HCT116 (cell line): ENCODE data around the gene GSK3A. TPM values are rescaled to one million over a fixed set of nuclear protein-coding genes. Genes with fewer than 3 reads are reported as not detected.
A peak's percentile ranks its signal among the peaks of the same experiment; 100 is the strongest.

Source experiments
- ATAC-seq: fragments of 200-7000 bp; cut with Tn5 transposase; 2 replicates; pipeline ENCODE4 v1.9.1; 2020; ENCODE audit warnings: mild to moderate bottlenecking, moderate library complexity
- BruUV-seq: library from RNA; stranded (reverse); fragments of 400-500 nt; replicated peaks from 2 replicates; lab custom pipeline; 2021; lab: Mats Ljungman, UMichigan
- CTCF ChIA-PET: fragments of 300-600 bp; sonication (Branson Sonifier 250); formaldehyde crosslinking; loops from one replicate; lab custom pipeline; 2021; ENCODE audit warnings: antibody characterized with exemption; lab: Charles Lee
- POLR2A ChIA-PET: fragments of 300-600, 350-600 bp; sonication (Branson Sonifier 250); formaldehyde crosslinking; loops from one replicate; lab custom pipeline; 2021; ENCODE audit warnings: antibody characterized with exemption; lab: Charles Lee
- RAD21 ChIA-PET, 2 experiments: fragments of 300-600 bp; sonication (Branson Sonifier 250); formaldehyde crosslinking; loops; one replicate each; lab custom pipeline; 2023; ENCODE audit warnings: low total read pairs in 2 of 2; ENCODE audit not compliant: uncharacterized antibody in 2 of 2, unreplicated experiment in 2 of 2, low non-redundant PET in 1 of 2; lab: Charles Lee
- DNase-seq: peaks from one replicate; pipeline ENCODE4 v3.0.0-alpha.2; 2010; ENCODE audit warnings: low read depth, low spot score
- H2AFZ ChIP-seq: fragments of 200-600 bp; shearing (Covaris generic), sonication (generic); 2 replicates; pipeline ENCODE4 v1.6.1; 2017; ENCODE audit warnings: low read depth, mixed run types, mixed read lengths, antibody characterized with exemption, low read length; ENCODE audit not compliant: poor library complexity, severe bottlenecking
- H3K27ac ChIP-seq: 2 replicates; pipeline ENCODE4 v1.5.1; 2012; ENCODE audit warnings: low read depth, low read length
- H3K27me3 ChIP-seq: fragments of 200-600 bp; sonication (generic); 2 replicates; pipeline ENCODE4 v1.6.1; 2016; ENCODE audit warnings: mixed run types, low read length, mixed read lengths; ENCODE audit not compliant: insufficient read depth
- H3K36me3 ChIP-seq, 2 experiments: fragments of 200-500 bp in 1 of 2; fragments of 200-600 bp in 1 of 2; sonication (Bioruptor generic) in 1 of 2; sonication (generic) in 1 of 2; 2 replicates each; pipeline versions ENCODE4 v1.5.1 to v1.6.1; 2014 to 2016; ENCODE audit warnings: low read length in 2 of 2, inconsistent platforms in 1 of 2, mixed read lengths in 1 of 2, mixed run types in 1 of 2; ENCODE audit not compliant: insufficient read depth in 2 of 2, control insufficient read depth in 1 of 2
- H3K4me1 ChIP-seq, 2 experiments: fragments of 200-600 bp in 1 of 2; sonication (generic) in 1 of 2; 2 replicates each; pipeline versions ENCODE4 v1.5.1 to v1.6.1; 2012 to 2017; ENCODE audit warnings: low read length in 2 of 2, inconsistent platforms in 1 of 2, mild to moderate bottlenecking in 1 of 2, mixed read lengths in 1 of 2, mixed run types in 1 of 2, moderate library complexity in 1 of 2; ENCODE audit not compliant: insufficient read depth in 2 of 2, control insufficient read depth in 1 of 2
- H3K4me2 ChIP-seq: fragments of 200-600 bp; sonication (generic); 2 replicates; pipeline ENCODE4 v1.6.1; 2017; ENCODE audit warnings: mixed run types, low read length, mixed read lengths
- H3K4me3 ChIP-seq, 2 experiments: fragments of 200-600 bp in 1 of 2; sonication (generic) in 1 of 2; replicated peaks in 1 of 2; 2 replicates each; pipeline ENCODE4 v1.5.1; 2011 to 2016; ENCODE audit warnings: low read length in 2 of 2, control low read depth in 1 of 2, low read depth in 1 of 2, mild to moderate bottlenecking in 1 of 2, mixed read lengths in 1 of 2, mixed run types in 1 of 2
- H3K79me2 ChIP-seq: fragments of 200-600 bp; sonication (generic); 2 replicates; pipeline ENCODE4 v1.6.1; 2017; ENCODE audit warnings: mild to moderate bottlenecking, mixed run types, low read length, moderate library complexity, mixed read lengths; ENCODE audit not compliant: insufficient read depth
- H3K9ac ChIP-seq: fragments of 200-600 bp; sonication (generic); 2 replicates; pipeline ENCODE4 v1.6.1; 2016; ENCODE audit warnings: low read length, mixed read lengths
- H3K9me2 ChIP-seq: fragments of 200-600 bp; sonication (generic), shearing (Covaris generic); 2 replicates; pipeline ENCODE4 v1.6.1; 2017; ENCODE audit warnings: mixed run types, mild to moderate bottlenecking, moderate library complexity; ENCODE audit not compliant: insufficient read depth
- H3K9me3 ChIP-seq, 2 experiments: fragments of 200-500 bp in 1 of 2; fragments of 200-600 bp in 1 of 2; sonication (Bioruptor generic) in 1 of 2; sonication (generic) in 1 of 2; 2 replicates each; pipeline ENCODE4 v1.6.1; 2014 to 2017; ENCODE audit warnings: low read length in 2 of 2, mixed read lengths in 2 of 2, inconsistent platforms in 1 of 2, low read depth in 1 of 2, mild to moderate bottlenecking in 1 of 2, mixed run types in 1 of 2, moderate library complexity in 1 of 2; ENCODE audit not compliant: control insufficient read depth in 1 of 2, insufficient read depth in 1 of 2
- H4K20me1 ChIP-seq: fragments of 200-600 bp; sonication (generic), shearing (Covaris generic); 2 replicates; pipeline ENCODE4 v1.6.1; 2017; ENCODE audit warnings: mixed run types, mild to moderate bottlenecking, moderate library complexity; ENCODE audit not compliant: insufficient read depth
- ATF3 ChIP-seq: IDR thresholded peaks from 2 replicates; pipeline ENCODE4 v1.6.1; 2012
- CBX3 ChIP-seq: IDR thresholded peaks from 2 replicates; pipeline ENCODE4 v1.6.1; 2012; ENCODE audit warnings: low read depth
- JUND ChIP-seq: IDR thresholded peaks from 2 replicates; pipeline ENCODE4 v1.6.1; 2012
- POLR2AphosphoS5 ChIP-seq: IDR thresholded peaks from 2 replicates; pipeline ENCODE4 v1.6.1; 2011; ENCODE audit warnings: mild to moderate bottlenecking, low read depth, low read length, moderate library complexity
- RAD21 ChIP-seq: IDR thresholded peaks from 2 replicates; pipeline ENCODE4 v1.6.1; 2012; ENCODE audit warnings: low read depth, mild to moderate bottlenecking
- SRF ChIP-seq: IDR thresholded peaks from 2 replicates; pipeline ENCODE4 v1.6.1; 2012; ENCODE audit warnings: low read depth
- TCF7L2 ChIP-seq: IDR thresholded peaks from 2 replicates; pipeline ENCODE4 v1.7.0; 2011; ENCODE audit warnings: borderline replicate concordance, inconsistent platforms; ENCODE audit not compliant: insufficient read depth, insufficient read length; ENCODE audit errors: extremely low read depth
- ZBTB33 ChIP-seq: IDR thresholded peaks from 2 replicates; pipeline ENCODE4 v1.6.1; 2011; ENCODE audit warnings: mild to moderate bottlenecking, low read length, moderate library complexity; ENCODE audit not compliant: insufficient replicate concordance; ENCODE audit errors: extremely low read depth
- ZFX ChIP-seq: fragments of 450-650 bp; IDR thresholded peaks from 2 replicates; pipeline ENCODE4 v1.6.1; 2017
- intact Hi-C: fragments of 100-400 bp; cut with micrococcal nuclease; formaldehyde crosslinking; loops from 2 replicates; pipeline ENCODE4 v1.10.0; 2022
- total RNA-seq: library from RNA; stranded (reverse); gene quantifications from one replicate; pipeline ENCODE4 v1.2.1, GENCODE V29; 2021; ENCODE audit not compliant: unreplicated experiment
- TF ChIP-seq, protein P1 (sequence below), 3 experiments: fragments of 200-600 bp in 1 of 3; sonication (generic) in 1 of 3; IDR thresholded peaks in 2 of 3; conservative IDR thresholded peaks in 1 of 3; 2 replicates each; pipeline ENCODE4 v1.5.1; 2012 to 2017; ENCODE audit warnings: low read depth in 2 of 3, low read length in 2 of 3, antibody characterized with exemption in 1 of 3, borderline replicate concordance in 1 of 3, control low read depth in 1 of 3, mild to moderate bottlenecking in 1 of 3, mixed read lengths in 1 of 3, mixed run types in 1 of 3, moderate library complexity in 1 of 3; ENCODE audit not compliant: insufficient read depth in 1 of 3
- TF ChIP-seq, protein P2 (sequence below): IDR thresholded peaks from 2 replicates; pipeline ENCODE4 v1.6.1; 2012; ENCODE audit warnings: low read depth

The GSK3A gene
- total RNA-seq, 1 experiment from 2014 or later = 57.2 TPM

DNA sequence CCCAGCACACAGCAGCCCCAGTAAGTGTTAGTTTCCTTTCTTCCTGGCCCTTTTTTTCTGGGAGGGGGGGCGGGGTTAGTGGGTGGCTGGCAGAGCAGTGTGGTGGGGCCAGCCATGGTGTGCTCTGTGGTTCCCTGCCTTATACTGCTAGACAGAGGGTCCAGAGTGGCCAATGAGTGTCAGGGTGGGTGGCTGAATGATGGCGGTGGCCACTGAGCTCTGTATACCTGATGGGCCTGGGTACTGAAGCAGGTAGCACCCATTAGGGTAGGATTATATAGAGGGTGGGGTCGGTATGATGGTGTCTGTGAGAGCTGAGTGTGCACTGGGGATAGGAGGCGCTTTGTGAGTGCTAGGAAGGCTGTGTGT is 40.4 kb upstream of the GSK3A start:
- Histone ChIP-seq H3K27me3 (no peaks in the 10 kb centered on the region), H4K20me1 (no peaks in the 10 kb centered on the region), H3K36me3 (peaks cover 4 to 9% of the 10 kb centered on the region in 2 experiments; a peak in 2 of 4 replicates), H3K79me2 (peaks cover 18% of the 10 kb centered on the region; the same call in 1 of the 2 replicates), H3K9me2 (no peaks in the 10 kb centered on the region), H3K27ac (peak overlapping the region; percentile 94), H3K4me1 (peaks cover 46 to 75% of the 10 kb centered on the region in 2 experiments), H3K9me3 (no peaks in the 10 kb centered on the region), H3K4me3 (peak overlapping the region in 1 of 2 experiments; percentile 59; a peak in 3 of 4 replicates), H3K9ac (peak overlapping the region; percentile 86), H2AFZ (no peak overlapping the region), H3K4me2 (peak overlapping the region; percentile 97)
- no peak for DNase-seq
- no TSS peak for BruUV-seq
- ChIA-PET POLR2A (interaction anchor here (1.1 kb wide), 1 partner anchor 40 kb away, joined by 4 read pairs; no protein-coding TSS in a partner anchor), RAD21 (interaction anchor here in 1 of 2 experiments (0.6 kb wide), 1 partner anchor 37 kb away, joined by 7 read pairs; no protein-coding TSS in a partner anchor), CTCF (interaction anchor here (4.8 kb wide), 1 partner anchor 37 kb away, joined by 63 read pairs; no protein-coding TSS in a partner anchor)
- no peak for ATAC-seq
- intact Hi-C loops = no loop called here
- no peak for TF ChIP-seq ATF3
- TF ChIP-seq SRF = no peak
- TF ChIP-seq POLR2AphosphoS5 = no peak
- no peak for TF ChIP-seq ZFX
- TF ChIP-seq ZBTB33 = no peak
- TF ChIP-seq, protein P1, sequence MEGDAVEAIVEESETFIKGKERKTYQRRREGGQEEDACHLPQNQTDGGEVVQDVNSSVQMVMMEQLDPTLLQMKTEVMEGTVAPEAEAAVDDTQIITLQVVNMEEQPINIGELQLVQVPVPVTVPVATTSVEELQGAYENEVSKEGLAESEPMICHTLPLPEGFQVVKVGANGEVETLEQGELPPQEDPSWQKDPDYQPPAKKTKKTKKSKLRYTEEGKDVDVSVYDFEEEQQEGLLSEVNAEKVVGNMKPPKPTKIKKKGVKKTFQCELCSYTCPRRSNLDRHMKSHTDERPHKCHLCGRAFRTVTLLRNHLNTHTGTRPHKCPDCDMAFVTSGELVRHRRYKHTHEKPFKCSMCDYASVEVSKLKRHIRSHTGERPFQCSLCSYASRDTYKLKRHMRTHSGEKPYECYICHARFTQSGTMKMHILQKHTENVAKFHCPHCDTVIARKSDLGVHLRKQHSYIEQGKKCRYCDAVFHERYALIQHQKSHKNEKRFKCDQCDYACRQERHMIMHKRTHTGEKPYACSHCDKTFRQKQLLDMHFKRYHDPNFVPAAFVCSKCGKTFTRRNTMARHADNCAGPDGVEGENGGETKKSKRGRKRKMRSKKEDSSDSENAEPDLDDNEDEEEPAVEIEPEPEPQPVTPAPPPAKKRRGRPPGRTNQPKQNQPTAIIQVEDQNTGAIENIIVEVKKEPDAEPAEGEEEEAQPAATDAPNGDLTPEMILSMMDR (IDR thresholded peaks at IDR 0.05 in 2 of 3, conservative IDR thresholded peaks at IDR 0.05 in 1 of 3; ENCODE audit: borderline replicate concordance in 1 of 3, insufficient read depth in 1 of 3, low read depth in 2 of 3, low read length in 2 of 3) = no peak
- no peak for TF ChIP-seq TCF7L2
- TF ChIP-seq JUND = no peak
- TF ChIP-seq CBX3 = no peak
- TF ChIP-seq, protein P2, sequence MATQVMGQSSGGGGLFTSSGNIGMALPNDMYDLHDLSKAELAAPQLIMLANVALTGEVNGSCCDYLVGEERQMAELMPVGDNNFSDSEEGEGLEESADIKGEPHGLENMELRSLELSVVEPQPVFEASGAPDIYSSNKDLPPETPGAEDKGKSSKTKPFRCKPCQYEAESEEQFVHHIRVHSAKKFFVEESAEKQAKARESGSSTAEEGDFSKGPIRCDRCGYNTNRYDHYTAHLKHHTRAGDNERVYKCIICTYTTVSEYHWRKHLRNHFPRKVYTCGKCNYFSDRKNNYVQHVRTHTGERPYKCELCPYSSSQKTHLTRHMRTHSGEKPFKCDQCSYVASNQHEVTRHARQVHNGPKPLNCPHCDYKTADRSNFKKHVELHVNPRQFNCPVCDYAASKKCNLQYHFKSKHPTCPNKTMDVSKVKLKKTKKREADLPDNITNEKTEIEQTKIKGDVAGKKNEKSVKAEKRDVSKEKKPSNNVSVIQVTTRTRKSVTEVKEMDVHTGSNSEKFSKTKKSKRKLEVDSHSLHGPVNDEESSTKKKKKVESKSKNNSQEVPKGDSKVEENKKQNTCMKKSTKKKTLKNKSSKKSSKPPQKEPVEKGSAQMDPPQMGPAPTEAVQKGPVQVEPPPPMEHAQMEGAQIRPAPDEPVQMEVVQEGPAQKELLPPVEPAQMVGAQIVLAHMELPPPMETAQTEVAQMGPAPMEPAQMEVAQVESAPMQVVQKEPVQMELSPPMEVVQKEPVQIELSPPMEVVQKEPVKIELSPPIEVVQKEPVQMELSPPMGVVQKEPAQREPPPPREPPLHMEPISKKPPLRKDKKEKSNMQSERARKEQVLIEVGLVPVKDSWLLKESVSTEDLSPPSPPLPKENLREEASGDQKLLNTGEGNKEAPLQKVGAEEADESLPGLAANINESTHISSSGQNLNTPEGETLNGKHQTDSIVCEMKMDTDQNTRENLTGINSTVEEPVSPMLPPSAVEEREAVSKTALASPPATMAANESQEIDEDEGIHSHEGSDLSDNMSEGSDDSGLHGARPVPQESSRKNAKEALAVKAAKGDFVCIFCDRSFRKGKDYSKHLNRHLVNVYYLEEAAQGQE = no peak
- no peak for TF ChIP-seq RAD21
